ENCODE results near the gene PPEF2. TPM values are rescaled to one million over a fixed set of nuclear protein-coding genes. Genes with fewer than 3 reads are reported as not detected.
"Not testable (repeated sequence)": the region's sequence is repeated elsewhere in the genome, so short reads cannot be mapped to it uniquely, and the experiment has no call there.

The PPEF2 gene
- not detected for polyA plus RNA-seq (2013, experiment 1 of 2; ENCODE audit: insufficient read length)
- not detected for polyA plus RNA-seq (2013, experiment 2 of 2; ENCODE audit: insufficient read length)

GRCh38 chr4:75902352-75902751, at the start of gene PPEF2:
PPEF2 (minus strand) TSS chr4:75902452; CDS start chr4:75896325, 6,127 bp downstream.
- DNase-seq = no peak

GRCh38 chr4:75950213-75950815, 48.1 kb upstream of the PPEF2 start:
- DNase-seq = peak; percentile 3

- no peak for DNase-seq
Measured at GRCh38 chr4:75948822-75949444, 46.7 kb upstream of the PPEF2 start.

GRCh38 chr4:75940692-75941253, 38.5 kb upstream of the PPEF2 start, which contains the start of gene NAAA:
NAAA (minus strand) TSS chr4:75941013; CDS start chr4:75940949, 64 bp downstream.
- DNase-seq = peak; percentile 50

GRCh38 chr4:75939890-75940691, 37.8 kb upstream of the PPEF2 start:
- DNase-seq = peak; percentile 59

GRCh38 chr4:75935628-75936027, 33.4 kb upstream of the PPEF2 start:
- DNase-seq = no peak

GRCh38 chr4:75930152-75930551, 27.9 kb upstream of the PPEF2 start:
- DNase-seq = no peak

- DNase-seq = not testable (repeated sequence)
Measured at GRCh38 chr4:75924916-75925315, 22.7 kb upstream of the PPEF2 start.

GRCh38 chr4:75924309-75924827, 22.1 kb upstream of the PPEF2 start:
- DNase-seq = no peak

GRCh38 chr4:75922588-75922987, 20.3 kb upstream of the PPEF2 start:
- DNase-seq = no peak

GRCh38 chr4:75921910-75922309, 19.7 kb upstream of the PPEF2 start:
- DNase-seq = no peak

- DNase-seq = no peak
Measured at GRCh38 chr4:75920327-75920726, 18.1 kb upstream of the PPEF2 start.

GRCh38 chr4:75919920-75920319, 17.7 kb upstream of the PPEF2 start:
- peak; percentile 5 for DNase-seq

- peak; percentile 53 for DNase-seq
Measured at GRCh38 chr4:75916091-75916661, 13.9 kb upstream of the PPEF2 start.

- no peak for DNase-seq
Measured at GRCh38 chr4:75912968-75913367, 10.7 kb upstream of the PPEF2 start.

GRCh38 chr4:75910831-75911230, 8.6 kb upstream of the PPEF2 start:
- DNase-seq = not testable (repeated sequence)

GRCh38 chr4:75909405-75909804, 7.2 kb upstream of the PPEF2 start:
- DNase-seq = no peak

- no peak for DNase-seq
Measured at GRCh38 chr4:75908555-75908954, 6.3 kb upstream of the PPEF2 start.

GRCh38 chr4:75907966-75908365, 5.7 kb upstream of the PPEF2 start:
- no peak for DNase-seq

- DNase-seq = no peak
Measured at GRCh38 chr4:75904076-75904475, 1.8 kb upstream of the PPEF2 start.

- DNase-seq = no peak
Measured at GRCh38 chr4:75898536-75898935, 3.7 kb downstream of the PPEF2 start.

- DNase-seq = peak; percentile 17
Measured at GRCh38 chr4:75895744-75896314, 6.4 kb downstream of the PPEF2 start.

Measured in fibroblast of skin of scalp (primary cell).